IPS DF 19.7 (cell line): ENCODE data around the gene CAMSAP3.

Experiments used
- DNase-seq: peaks from one replicate; pipeline ENCODE4 v3.0.0-alpha.2; 2013; ENCODE audit warnings: low read depth, low spot score

The CAMSAP3 gene

DNA sequence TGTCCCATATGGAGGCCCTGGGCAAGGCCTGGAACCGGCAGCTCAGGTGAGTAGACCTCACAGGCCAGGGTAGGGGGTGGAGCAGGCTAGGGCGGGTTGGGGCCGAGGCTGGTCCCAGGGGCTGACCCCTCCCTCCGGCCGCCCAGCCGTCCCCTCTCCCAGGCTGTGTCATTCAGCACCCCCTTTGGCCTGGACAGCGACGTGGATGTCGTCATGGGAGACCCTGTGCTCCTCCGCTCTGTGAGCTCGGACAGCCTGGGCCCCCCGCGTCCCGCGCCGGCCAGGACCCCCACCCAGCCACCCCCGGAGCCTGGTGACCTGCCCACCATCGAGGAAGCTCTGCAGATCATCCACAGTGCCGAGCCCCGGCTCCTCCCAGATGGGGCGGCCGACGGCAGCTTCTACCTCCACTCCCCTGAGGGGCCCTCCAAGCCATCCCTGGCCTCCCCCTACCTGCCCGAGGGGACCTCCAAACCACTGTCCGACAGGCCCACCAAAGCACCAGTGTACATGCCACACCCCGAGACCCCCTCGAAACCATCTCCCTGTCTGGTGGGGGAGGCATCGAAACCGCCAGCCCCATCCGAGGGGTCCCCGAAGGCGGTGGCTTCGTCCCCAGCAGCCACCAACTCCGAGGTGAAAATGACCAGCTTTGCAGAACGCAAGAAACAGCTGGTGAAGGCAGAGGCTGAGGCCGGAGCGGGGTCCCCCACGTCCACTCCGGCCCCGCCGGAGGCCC, 16.0 kb downstream of the CAMSAP3 start:
- DNase-seq, result no peak

DNA sequence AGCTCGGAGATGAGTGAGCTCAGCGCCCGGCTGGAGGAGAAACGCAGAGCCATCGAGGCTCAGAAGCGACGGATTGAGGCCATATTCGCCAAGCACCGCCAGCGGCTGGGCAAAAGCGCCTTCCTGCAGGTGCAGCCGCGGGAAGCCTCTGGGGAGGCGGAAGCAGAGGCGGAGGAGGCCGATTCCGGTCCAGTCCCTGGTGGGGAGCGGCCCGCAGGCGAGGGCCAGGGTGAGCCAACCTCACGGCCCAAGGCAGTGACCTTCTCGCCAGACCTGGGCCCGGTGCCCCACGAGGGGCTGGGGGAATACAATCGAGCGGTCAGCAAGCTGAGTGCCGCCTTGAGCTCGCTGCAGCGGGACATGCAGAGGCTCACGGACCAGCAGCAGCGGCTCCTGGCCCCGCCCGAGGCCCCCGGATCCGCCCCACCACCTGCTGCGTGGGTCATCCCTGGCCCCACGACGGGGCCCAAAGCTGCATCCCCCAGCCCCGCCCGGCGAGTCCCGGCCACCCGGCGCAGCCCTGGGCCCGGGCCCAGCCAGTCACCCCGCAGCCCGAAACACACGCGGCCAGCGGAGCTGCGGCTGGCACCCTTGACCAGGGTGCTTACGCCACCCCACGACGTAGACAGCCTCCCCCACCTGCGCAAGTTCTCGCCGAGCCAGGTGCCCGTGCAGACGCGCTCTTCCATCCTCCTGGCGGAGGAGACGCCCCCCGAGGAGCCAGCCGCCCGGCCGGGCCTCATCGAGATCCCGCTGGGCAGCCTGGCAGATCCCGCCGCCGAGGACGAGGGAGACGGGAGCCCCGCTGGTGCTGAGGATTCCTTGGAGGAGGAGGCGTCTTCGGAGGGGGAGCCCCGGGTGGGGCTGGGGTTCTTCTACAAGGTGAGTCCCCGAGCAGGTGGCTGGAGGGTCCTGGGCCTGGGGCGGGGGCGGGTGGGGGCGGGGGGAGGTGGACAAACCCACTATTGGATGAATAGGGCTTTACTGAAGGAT, 16.9 kb downstream of the CAMSAP3 start:
- DNase-seq, result no peak

DNA sequence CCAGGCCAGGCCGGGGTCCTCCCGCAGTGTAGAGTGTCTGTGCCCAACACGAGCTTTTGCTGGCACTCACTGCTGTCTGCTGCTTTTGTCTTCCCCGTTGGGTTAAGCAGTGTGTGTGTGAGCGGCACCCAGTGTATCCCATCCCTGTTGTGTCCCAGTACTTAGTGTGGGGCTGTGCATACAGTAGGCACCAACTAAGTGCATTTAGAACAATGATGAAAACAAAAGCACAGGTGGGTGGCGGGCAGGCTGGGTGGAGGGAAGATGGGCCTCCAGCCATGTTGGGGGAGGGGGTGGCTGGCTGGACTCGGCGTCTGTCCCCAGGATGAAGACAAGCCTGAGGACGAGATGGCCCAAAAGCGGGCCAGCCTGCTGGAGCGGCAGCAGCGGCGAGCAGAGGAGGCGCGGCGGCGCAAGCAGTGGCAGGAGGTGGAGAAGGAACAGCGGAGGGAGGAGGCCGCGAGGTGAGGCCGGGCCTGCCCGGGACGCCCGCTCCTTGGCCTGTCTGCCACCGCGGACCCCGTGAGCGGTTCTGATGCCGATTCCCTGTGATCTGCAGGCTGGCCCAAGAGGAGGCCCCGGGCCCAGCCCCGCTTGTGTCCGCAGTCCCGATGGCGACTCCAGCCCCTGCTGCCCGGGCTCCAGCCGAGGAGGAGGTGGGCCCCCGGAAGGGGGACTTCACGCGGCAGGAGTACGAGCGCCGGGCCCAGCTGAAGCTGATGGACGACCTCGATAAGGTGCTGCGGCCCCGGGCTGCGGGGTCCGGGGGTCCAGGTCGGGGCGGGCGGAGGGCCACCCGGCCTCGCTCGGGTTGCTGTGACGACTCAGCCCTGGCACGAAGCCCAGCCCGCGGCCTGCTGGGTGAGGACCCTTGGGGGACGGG, 19.4 kb downstream of the CAMSAP3 start:
- no peak for DNase-seq

DNA sequence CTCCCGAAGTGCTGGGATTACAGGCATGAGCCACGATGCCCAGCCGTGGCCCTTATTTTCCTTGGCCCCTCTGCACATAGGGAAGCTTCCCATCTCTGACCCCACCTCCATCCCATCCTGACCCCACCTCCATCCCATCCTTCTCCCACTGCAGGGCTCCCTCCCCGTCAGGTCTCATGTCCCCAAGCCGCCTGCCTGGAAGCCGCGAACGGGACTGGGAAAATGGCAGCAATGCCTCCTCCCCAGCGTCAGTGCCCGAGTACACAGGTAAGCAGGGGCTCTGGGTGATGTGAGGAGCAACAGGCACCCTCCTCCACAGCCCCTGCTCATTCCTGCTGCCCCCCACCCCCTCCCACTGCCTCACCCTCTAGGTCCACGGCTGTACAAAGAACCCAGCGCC, 21.5 kb downstream of the CAMSAP3 start:
- DNase-seq, result no peak

DNA sequence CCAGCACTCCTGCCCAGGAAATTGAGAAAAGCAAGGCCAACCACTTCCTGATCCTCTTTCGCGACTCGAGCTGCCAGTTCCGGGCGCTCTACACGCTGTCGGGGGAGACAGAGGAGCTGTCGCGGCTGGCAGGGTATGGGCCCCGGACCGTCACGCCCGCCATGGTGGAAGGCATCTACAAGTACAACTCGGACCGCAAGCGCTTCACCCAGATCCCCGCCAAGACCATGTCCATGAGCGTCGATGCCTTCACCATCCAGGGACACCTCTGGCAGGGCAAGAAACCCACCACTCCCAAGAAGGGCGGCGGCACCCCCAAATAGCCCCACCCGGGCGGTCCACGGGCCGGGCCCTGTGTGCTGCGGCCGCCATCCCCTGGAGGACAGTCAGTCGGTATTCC, 22.1 kb downstream of the CAMSAP3 start:
- DNase-seq, result no peak

DNA sequence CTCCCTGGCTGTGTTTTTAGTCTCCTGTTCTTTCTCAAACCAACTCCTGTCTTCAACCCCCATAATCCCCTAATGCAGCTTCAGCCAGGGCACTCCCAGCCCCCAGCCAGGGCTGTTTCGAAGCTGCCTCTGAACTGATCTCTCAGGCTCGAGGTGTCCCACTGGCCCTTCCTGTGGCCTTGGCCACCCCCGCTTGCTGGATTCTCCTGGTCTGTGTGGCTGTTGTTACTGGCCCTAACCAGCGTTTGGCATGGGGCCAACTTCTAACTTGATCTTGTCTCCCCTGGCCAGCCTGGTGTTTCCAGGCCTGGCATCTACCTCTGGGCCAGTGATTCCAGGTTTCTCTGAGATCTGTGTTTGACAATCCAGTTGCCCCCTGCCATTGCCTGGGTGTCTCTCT, 22.7 kb downstream of the CAMSAP3 start:
- no peak for DNase-seq

DNA sequence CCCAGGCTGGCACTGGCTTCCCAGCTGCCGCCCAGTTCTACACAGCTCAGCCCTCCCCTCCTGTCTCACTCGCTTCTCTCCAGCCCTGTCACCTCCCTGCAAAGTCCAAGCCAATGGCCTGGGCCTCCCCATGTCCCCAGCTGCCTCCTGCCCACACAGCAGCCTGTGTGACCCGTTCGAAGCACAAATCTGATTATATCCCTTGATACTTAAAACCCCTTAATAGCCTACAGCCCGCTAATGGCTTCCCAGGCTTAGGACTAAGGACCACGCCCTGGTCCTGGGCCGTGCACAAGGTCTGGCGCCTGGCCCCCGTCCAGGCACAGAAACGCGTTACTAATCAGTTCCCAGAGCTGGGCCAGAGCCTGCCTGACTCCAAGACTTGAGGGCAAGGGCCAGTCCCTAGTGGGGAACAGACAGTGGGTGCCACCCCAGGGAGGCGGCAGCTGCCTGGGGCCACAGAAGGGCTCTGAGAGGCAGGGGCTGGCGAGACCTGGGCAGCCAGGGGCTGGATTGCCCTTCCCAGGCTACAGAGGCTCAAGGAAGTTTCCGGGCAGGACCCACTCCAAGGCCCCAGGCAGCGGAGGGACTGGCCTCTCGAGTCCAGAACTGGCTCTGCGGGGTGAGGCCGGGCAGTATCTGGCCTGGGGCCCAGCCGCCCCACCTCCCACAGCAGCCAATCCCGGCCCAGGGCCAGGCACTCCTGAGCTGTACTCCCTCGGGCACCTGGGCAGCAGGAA, 23.3 kb downstream of the CAMSAP3 start:
- no peak for DNase-seq

DNA sequence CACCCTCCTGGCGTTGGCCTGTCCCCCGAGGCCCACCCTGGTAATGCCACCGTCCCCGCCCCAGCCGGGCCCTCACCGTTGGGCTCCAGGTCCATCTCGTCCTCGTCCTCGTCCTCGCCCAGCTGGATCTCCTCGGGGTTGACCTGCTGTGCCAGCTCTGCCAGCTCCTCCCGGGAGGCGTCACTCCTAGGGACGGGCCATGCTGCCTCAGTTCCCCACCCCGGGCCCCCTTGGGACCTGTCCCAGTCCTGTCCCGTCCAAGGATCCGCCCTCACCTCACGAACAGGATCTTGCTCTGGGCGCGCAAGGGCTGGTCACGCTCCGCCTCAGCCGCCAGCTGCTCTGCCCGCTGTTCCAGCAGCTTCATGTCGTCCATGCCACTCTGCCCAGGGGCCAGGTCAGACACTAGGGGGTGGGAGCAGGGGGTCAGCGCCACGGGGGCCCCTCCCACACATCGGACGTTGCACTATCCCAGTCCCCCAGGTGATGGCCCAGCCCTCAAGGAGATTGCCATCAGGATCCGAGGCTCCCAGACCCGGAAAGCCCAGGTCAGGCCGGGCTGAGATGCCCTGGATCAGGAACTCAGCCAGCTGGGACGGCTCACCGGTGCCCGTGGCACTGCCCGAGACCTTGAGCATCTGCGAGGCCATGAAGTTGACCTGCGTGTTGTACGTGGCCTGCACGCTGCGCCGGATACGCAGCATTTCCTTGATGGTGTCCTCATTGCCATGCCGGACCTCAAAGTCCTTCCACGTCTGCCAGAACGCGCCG, 24.2 kb downstream of the CAMSAP3 start:
- DNase-seq, result no peak

DNA sequence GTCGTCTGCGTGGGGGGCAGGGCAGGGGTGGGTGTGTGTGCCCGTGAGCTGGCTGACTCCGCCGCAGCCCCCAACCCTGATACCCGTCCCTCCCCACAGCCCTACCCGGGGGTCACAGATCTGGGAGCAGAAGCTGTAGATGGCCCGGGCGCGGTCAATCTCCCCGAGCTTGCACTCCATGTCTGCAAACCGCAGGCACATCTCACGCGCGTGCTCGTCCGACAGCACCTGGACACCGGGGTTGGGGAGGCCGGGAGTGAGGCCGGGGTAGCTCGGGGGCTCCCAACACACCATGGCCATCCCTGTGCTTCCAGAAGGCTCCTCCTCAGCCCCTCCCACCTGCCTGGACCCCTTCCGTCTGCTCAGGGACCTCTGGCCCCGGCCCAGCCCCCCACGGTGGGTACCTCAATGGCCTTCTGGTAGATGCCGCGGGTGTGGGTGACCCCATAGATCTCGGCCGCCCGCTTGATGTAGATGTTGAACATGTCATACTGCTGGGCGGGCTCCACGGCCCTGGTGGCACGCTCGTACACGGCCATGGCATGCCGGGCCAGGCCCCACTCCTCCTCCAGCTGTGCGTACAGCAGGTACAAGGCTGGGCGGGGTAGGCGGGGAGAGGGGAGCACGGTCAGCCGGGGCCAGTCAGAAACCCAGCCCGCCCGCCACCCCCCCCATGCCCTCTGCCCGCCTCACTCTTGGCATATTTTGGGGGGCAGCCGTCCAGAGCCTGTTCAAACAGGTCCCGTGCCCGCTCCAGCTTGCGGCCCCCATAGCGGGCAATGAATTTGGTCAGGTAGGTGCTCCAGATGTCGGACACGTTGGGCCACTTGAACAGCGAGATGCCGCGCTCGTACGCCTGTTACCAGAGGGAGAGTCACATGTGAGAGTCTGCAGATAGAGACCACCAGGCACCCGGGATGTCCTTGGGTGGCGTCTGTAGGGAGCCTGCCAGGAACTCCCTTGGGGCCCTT, 25.1 kb downstream of the CAMSAP3 start:
- no peak for DNase-seq

DNA sequence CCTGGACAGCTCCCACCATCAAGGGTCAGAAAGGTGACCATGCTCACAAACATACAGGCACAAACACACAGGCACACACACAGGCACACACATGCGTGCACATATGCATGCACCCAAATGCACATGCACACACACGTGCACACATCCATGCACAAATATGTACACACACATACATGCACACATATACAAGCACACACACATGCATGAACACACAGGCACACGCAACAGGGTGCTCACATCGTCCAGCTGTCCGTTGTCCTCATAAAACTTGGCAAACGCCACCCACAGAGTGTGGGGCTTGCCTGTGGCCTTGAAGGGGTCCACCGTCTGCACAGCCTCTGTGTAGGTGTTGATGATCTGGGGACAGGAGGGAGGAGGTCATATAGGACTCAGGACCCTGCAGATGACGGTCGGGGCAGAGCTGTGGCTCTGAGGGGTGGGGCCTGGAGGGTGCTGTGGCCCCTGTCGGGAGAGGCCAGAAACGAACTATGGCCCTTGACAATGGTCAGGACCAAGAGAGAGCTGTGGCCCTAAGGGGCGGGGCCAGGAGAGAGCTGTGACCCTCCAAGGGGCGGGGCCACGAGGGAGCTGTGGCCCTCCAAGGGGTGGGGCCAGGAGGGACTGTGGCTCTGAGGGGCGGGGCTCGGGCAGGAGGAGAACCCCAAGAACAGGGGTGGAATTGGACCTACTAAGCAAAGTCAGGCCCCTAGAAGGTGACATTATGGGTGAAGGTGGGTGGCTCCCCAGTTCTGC, 27.4 kb downstream of the CAMSAP3 start:
- no peak for DNase-seq

DNA sequence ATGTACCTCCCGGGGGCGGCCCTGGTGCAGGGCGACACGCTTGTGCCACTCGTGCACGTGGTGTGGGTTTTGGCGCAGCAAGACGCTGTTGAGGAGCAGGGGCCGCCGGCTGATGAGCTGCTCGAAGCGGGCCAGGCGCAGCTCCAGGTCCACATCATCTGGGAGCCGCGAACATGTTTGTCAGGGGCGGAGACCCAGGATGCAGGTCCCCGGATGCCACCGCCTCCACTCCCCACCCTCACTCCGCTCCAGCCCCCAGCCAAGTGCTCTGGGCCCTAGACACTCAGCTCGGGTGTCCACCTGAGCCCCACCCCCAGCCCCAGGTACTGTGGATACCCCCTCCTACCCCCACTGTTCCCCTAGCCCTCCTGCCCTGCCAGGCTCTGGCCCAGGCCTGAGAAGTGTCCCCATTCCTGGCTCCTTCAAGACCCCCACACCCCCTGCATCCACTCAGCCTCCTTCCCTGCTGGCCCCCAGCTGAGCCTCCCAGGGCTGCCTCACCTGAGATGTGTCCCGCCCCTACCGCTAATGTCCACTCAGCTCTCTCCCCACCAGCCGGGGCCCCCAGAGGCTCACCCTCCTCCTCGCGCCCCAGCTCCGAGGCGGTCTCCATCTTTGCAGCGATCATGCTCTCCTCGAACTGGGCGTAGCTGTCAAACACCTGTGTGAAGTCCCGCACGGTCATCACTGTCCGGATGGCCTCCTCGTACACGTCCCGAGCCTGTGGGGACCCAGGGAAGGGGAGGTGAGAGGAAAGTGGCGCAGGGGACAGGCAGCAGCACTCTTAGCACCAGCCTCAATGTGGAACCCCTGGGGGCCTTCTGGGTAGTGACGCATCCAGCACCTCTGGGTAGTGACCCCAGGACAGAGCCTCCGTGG, 28.3 kb downstream of the CAMSAP3 start:
- no peak for DNase-seq

DNA sequence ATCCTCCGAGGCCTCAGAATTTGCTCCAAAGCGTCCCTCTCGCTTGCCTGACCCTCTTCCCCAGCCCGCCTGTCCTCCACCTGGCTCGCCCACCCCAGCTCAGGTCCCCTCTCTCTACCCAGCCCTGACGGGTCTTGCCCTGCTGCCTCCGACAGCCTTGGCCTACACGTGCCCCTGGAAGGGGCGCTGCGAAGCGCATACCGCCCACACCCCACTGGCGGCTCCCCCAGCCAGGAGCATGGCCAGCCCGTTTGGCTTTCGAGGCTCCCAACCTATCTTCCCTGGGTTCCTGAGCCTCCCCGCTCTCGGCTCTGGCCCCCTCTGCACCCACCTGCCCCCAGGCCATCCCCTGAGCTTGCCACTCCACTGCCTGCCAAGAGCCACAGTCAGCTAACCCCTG, 29.1 kb downstream of the CAMSAP3 start:
- no peak for DNase-seq

DNA sequence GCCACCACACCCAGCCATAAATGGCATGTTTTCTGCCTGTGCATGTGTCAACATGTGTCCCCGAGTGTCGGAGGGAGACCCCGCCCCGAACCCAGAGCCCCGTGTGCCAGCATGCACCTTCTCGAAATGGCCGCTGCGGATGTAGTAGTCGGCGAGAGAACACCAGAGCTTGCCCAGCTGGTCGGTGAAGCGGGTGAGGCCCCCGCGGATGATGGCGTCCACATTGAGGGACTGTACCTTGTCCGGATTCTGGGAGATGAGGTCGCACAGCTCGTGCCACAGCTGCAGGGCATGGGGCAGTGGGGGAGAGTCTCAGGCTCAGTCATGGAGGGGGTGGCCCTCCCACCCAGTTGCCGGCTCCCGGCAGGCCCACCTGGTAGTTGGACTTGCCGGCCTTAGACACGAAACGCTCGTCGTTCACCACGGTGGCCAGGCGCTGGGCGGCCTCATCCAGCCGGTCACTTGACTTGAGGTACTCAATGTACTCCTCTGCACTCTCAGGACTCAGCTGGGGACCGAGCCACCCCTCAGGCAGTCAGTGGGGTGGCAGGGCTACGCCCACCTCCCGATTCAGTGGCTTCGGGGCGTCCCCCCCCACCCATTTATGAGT, 30.2 kb downstream of the CAMSAP3 start:
- DNase-seq, result no peak

DNA sequence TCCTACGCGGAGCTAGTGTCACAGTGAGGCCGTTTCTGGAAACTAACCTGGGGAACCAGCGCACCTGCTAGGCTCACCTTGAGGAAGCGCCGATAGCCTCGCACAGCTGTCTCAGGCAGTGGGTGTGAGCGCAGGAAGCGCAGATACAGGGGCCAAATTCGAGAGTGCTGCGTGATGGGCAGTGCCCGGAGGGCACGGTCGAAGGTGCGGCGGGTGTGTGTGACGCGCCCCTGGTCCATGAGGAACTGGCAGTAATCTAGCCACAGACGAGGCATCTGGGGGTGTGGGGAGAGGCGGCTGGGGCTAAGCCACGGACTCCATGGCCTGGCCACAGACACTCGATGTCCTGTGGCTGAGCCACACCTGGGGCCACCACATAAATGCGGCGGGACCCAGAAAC, 31.5 kb downstream of the CAMSAP3 start:
- no peak for DNase-seq

DNA sequence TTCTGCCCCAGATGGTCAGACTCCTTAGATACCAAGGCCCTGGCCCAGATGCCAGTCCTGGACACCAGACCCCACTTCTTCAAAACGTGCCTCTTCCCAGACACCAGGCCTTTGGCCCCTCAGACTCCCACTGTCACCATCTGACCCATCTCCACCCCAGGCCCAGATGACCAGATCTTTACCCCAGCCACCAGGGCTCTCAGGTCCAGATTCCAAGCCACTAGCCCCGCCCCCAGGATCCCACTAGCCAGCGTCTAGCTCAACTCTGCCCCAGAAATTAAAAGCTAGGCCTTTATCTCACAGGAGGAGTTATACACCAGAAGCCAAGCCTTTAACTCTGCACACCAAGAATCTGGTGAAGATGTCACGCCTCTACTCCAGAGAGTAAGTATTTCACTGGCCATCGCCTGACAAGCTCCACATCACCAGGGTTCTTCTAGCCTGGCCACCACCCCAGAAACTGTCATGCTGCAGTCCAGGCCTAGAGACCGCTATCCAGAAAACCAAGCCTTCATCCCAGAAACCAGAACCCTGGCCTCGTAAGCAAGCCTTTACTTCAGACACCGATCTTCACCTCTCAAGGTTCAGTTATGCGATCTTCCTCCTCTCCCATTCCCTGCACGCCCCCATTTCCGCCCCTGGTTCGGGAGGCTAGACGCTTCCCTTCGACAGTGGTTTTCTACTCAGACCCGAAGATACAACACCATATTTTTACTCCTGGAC, 33.1 kb downstream of the CAMSAP3 start:
- no peak for DNase-seq

DNA sequence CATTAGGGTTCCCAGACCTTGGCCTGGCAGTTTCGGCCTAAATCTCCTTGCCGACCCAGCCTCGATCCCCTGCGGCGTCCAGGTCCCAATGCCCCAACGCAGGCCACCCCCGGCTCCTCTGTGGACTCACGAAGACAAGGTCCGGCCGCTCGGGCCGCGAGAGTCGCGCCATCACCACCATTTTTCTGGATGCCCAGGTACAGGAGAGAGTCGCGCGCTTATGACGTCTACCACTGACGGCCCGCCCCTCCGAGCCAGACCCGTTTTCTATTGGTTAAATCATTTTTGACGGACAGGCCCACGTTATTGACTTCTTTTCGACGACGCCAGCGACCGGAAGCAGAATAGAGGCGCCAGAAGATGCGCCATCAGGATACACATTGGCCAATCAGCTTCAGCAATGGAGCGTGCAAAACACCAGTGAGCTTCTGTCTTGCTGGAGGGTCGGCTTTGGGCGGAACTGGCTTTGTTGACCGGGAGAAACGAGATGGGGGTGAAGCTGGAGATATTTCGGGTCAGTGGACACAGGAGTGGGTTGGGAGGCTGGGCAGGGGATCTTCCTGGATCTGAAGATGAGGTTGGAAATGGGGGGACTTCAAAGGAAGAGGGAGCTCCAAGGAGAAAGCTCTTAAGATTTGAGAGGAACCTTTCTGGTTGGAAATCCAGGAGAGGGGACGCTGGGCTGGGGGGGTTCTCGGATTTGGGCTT, 33.8 kb downstream of the CAMSAP3 start, which contains the start of the genes PET100 and XAB2:
TSS of gene PET100 (plus strand) at position 447 of the 708 bp plus-strand sequence. CDS start at position 488, 41 bp downstream.
TSS of gene XAB2 (minus strand) at position 199 of the 708 bp plus-strand sequence. CDS start at position 181, 18 bp downstream.
- peak; percentile 97 for DNase-seq
